Activated CD8-positive, alpha-beta memory T cell treated with anti-CD3 and anti-CD28 coated beads for 36 hours (primary cell): ENCODE data around the gene AKR1B15. TPM values are rescaled to one million over a fixed set of nuclear protein-coding genes. Genes with fewer than 3 reads are reported as not detected.
"Not testable (repeated sequence)": the region's sequence is repeated elsewhere in the genome, so short reads cannot be mapped to it uniquely, and the experiment has no call there.

Experiments
- CTCF ChIA-PET: fragments of 350-600 bp; sonication (Branson Sonifier 250); formaldehyde crosslinking; loops from one replicate; lab custom pipeline; 2021; ENCODE audit warnings: antibody characterized with exemption; lab: Charles Lee
- POLR2A ChIA-PET: fragments of 350-600 bp; sonication (Branson Sonifier 250); formaldehyde crosslinking; loops from one replicate; lab custom pipeline; 2021; ENCODE audit warnings: antibody characterized with exemption; lab: Charles Lee
- total RNA-seq, 2 experiments: library from RNA; stranded (reverse); gene quantifications; one replicate each; pipeline ENCODE4 v1.2.3, GENCODE V29; 2021

AKR1B15 gene
- not detected for total RNA-seq

- POLR2A ChIA-PET: no interaction called here
- CTCF ChIA-PET: interaction anchor here (1.0 to 3.2 kb wide), 2 partner anchors 91 to 116 kb away, joined by 4 to 22 read pairs; no protein-coding TSS in a partner anchor
Measured at GRCh38 chr7:134548877-134549276, at the start of gene AKR1B15. TSS of gene AKR1B15 (plus strand) at chr7:134549110. CDS start at chr7:134564620, 15,510 bp downstream.

- ChIA-PET POLR2A (no interaction called here), CTCF (interaction anchor here (0.7 kb wide), 2 partner anchors 46 to 111 kb away, joined by 3 read pairs; no protein-coding TSS in a partner anchor)
Measured at GRCh38 chr7:134500406-134500805, 48.5 kb upstream of the AKR1B15 start.

GRCh38 chr7:134500982-134501381 lies 47.9 kb upstream of the AKR1B15 start:
- ChIA-PET POLR2A (no interaction called here), CTCF (interaction anchor here (0.7 kb wide), 1 partner anchor 46 kb away, joined by 3 read pairs; no protein-coding TSS in a partner anchor)

GRCh38 chr7:134502463-134503371 lies 46.2 kb upstream of the AKR1B15 start:
- ChIA-PET POLR2A (no interaction called here), CTCF (no interaction called here)

DNA sequence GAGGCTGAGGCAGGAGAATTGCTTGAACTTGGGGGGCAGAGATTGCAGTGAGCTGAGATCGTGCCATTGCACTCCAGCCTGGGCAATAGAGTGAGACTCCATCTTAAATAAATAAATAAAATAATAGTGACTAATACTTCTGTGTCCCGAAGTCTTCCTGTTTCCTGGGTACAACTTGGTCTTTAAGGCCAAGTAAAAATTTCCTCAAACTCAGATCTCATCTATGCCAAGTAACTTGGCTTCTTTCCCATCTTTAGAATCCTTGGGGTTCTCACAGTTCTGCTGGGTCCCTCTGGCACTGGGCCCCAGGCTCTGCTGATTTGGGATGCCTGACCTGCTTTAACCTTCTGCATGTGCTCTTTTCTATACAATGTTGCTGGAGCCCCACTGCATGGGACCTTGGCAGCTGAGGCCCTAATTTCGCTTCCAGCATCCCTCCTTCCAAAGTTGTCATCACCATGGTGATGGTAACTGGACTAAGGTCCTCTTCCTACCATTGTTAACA lies 44.2 kb upstream of the AKR1B15 start:
- ChIA-PET CTCF (no interaction called here), POLR2A (no interaction called here)

GRCh38 chr7:134505856-134506255 lies 43.1 kb upstream of the AKR1B15 start:
- CTCF ChIA-PET: no interaction called here
- POLR2A ChIA-PET: no interaction called here

- ChIA-PET CTCF (no interaction called here), POLR2A (no interaction called here)
Measured at GRCh38 chr7:134509010-134509409, 39.9 kb upstream of the AKR1B15 start.

DNA sequence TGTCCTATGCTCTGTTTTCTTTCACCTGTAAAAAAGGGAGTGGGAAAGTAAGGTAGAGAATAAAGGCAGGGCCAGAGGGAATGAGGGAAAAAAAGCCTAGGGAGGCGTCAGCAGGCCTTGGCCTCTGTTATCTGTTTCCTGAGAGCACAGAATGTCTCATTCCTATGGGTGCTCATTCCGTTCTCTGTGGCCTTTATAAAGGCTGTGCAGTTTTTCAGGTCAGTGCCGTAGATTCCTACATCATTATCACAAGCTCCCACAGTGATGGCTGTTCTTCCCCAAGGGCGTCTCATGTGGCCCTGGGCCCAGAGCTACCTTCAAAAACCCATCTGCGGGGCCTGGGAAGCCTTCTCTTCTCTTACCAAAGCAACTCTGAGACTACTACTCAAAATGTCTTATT lies 38.3 kb upstream of the AKR1B15 start:
- ChIA-PET CTCF (interaction anchor here (1.0 kb wide), 1 partner anchor 78 kb away, joined by 4 read pairs; no protein-coding TSS in a partner anchor), POLR2A (no interaction called here)

DNA sequence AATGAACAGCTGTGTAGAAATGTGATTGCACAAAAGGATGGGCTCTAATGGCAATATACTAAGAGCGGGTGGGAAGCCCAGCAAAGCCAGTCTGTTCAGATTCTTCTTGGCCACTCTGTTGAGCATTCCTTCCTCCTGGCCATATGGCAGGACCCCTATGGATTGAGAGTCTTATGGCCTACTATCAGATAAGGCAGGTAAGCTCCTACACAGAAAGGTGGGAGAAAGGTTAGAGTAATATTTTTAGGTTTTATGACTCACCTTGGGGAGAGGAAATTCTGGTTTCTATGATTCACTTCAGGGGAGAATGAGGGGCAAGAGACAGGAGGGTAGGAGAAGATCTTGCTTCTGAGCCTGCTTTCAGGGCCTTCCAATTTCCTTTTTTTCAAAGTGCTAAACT lies 36.6 kb upstream of the AKR1B15 start:
- CTCF ChIA-PET: interaction anchor here (2.2 to 3.3 kb wide), 2 partner anchors 80 to 100 kb away, joined by 6 to 16 read pairs; no protein-coding TSS in a partner anchor
- POLR2A ChIA-PET: no interaction called here

GRCh38 chr7:134513169-134513752 lies 35.6 kb upstream of the AKR1B15 start:
- ChIA-PET POLR2A (no interaction called here), CTCF (interaction anchor here (0.7 to 3.3 kb wide), 5 partner anchors 21 to 99 kb away, joined by 3 to 16 read pairs (median 6); no protein-coding TSS in a partner anchor)

GRCh38 chr7:134514106-134514505 lies 34.8 kb upstream of the AKR1B15 start:
- ChIA-PET CTCF (interaction anchor here (0.6 to 3.3 kb wide), 8 partner anchors 22 to 196 kb away, joined by 3 to 16 read pairs (median 4); no protein-coding TSS in a partner anchor), POLR2A (no interaction called here)

- CTCF ChIA-PET: interaction anchor here (0.6 to 3.3 kb wide), 7 partner anchors 23 to 685 kb away, joined by 3 to 16 read pairs (median 6); no protein-coding TSS in a partner anchor
- POLR2A ChIA-PET: no interaction called here
Measured at GRCh38 chr7:134514663-134515062, 34.2 kb upstream of the AKR1B15 start.

DNA sequence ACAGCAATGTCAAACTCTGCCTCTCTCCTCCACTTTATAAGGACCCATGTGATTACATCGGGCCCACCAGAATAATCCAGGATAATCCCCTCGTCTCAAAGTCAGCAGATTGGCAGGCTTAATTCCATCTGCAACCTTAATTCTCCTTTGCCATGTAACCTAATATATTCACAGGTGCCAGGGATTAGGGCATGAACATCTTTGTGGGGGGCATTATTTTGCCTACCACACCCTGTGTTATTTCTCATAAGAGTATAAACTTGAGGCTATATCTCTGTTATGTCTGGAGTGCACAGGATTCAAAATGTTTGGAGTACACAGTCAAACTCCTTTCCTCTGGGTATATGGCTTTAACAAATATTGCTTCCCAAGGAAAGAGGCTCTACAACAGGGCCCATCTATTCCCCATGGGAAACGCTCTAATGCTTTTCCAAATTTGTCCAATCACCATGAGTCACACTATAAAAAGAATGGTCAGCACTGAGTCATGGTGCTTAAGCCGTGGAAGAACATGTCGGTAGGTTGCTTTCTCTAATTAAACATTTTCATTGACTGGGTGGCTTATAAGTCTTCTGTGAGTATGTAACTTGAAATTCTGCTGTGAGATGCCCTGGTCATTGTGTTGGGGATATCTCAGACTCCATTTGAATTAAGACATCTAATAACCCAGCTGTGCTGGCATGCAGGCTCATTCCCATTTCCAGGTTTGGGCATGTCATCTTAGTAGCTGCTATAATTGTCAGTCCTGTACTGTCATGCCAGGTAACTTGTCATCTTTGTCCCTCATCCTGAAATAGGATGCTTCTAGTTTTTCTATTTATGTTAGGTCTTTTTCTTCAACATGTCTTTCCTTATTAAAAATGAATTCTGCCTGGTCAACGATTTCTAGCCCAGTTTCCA lies 33.1 kb upstream of the AKR1B15 start:
- ChIA-PET POLR2A (no interaction called here), CTCF (interaction anchor here (0.7 to 0.8 kb wide), 2 partner anchors 35 to 83 kb away, joined by 3 read pairs; no protein-coding TSS in a partner anchor)

DNA sequence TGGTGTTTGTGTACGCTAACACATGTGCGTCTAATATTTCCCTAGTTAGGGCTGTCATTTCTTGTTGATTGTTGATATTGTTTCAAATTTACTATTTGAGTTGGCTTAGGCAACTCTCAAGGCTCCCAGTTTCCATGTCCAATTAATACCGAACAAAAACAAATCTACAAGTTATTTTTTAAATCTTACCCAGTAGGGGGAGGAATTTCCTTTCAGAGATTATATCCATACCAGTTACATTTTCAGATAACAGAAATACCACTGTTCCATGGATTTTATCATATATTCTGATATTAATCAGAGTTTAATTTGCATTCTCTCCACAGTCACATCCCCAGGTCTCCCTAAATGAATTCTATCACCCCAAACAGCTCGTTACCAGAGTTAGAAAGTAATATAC lies 28.8 kb upstream of the AKR1B15 start:
- POLR2A ChIA-PET: no interaction called here

GRCh38 chr7:134522601-134523000 lies 26.3 kb upstream of the AKR1B15 start:
- POLR2A ChIA-PET: no interaction called here
- CTCF ChIA-PET: no interaction called here

More for the DNA sequence above, 28.8 kb upstream of the AKR1B15 start:
- CTCF ChIA-PET: interaction anchor here (1.5 kb wide), 1 partner anchor 88 kb away, joined by 3 read pairs; no protein-coding TSS in a partner anchor

DNA sequence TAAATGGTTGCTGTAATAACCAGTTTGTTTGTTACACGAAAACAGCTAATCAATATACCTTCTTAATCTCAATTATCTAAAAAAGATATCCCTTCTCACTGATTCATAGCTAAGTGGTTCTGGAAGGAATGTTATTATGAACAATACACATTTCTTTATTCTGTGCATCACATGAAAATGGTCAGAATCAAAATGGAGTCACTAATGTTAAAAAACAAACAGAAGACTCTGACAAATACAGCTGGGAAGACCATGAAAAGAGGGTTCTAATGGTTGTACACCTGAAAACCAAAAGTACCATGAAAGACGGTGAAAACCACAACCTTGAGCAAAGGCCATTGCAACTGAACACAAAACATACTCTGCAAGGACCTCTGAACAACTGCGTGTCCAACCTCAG lies 23.5 kb upstream of the AKR1B15 start:
- POLR2A ChIA-PET, CTCF ChIA-PET: not testable (repeated sequence)

- CTCF ChIA-PET, POLR2A ChIA-PET: not testable (repeated sequence)
Measured at GRCh38 chr7:134526552-134527248, 22.2 kb upstream of the AKR1B15 start.

DNA sequence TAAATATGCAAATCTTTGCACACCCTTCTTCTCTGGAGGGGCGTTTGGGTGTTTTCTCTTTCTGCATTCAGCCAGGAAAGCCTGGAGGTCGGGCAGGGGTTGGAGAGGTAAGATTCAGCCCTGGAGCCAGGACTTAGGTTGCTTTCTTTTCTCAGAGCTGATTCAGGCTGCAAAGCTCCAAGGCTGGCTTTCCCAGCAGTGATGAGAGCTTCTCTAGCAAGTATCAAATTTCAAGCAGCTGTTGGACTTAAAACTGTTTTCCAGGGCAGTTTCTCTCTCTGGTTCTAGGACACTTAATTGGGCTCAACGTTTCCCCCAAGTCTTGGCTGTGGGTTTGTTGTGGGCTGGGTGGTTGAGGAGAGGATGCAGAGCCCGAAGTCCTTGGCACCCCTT lies 20.9 kb upstream of the AKR1B15 start:
- CTCF ChIA-PET: no interaction called here
- POLR2A ChIA-PET: no interaction called here
